AG04449 (cell line): ENCODE measurements around the gene AK4.

ENCODE experiments used
- CTCF ChIA-PET: fragments of 350-600 bp; formaldehyde crosslinking; extraction: SDS; loops from one replicate; lab custom pipeline; 2021; ENCODE audit warnings: antibody characterized with exemption; lab: Yijun Ruan, JAX
- POLR2A ChIA-PET: fragments of 400-600, 350-600 bp; formaldehyde crosslinking; extraction: SDS; loops from one replicate; lab custom pipeline; 2020; ENCODE audit warnings: antibody characterized with exemption, inconsistent platforms; lab: Yijun Ruan, JAX
- DNase-seq: peaks from one replicate; pipeline ENCODE4 v3.0.0-alpha.2; 2010; ENCODE audit warnings: low read depth, low spot score
- H3K4me3 ChIP-seq: 2 replicates; pipeline ENCODE4 v1.5.1; 2011; ENCODE audit warnings: low read depth, mild to moderate bottlenecking, control low read depth, low read length
- CTCF ChIP-seq: IDR thresholded peaks from one replicate; pipeline ENCODE4 v1.5.1; 2011; ENCODE audit warnings: mild to moderate bottlenecking, moderate library complexity, low read length, control low read depth, inconsistent platforms; ENCODE audit not compliant: insufficient read depth; ENCODE audit errors: missing control alignments

AK4 gene

GRCh38 chr1:65172936-65173690 lies 25.1 kb downstream of the AK4 start:
- no peak for TF ChIP-seq CTCF
- no peak for DNase-seq
- ChIA-PET POLR2A (interaction anchor here (0.5 kb wide), 1 partner anchor 13 kb away, joined by 3 read pairs; no protein-coding TSS in a partner anchor), CTCF (no interaction called here)
- no peak overlapping the region for H3K4me3 ChIP-seq

- ChIA-PET CTCF (interaction anchor here (0.9 kb wide), 1 partner anchor 513 kb away, joined by 3 read pairs; no protein-coding TSS in a partner anchor), POLR2A (no interaction called here)
- TF ChIP-seq CTCF, result no peak
- no peak overlapping the region for H3K4me3 ChIP-seq
- DNase-seq, result peak; percentile 90
Observed at GRCh38 chr1:65174585-65174984, 26.6 kb downstream of the AK4 start.

GRCh38 chr1:65175171-65176055 lies 27.4 kb downstream of the AK4 start:
- no peak for DNase-seq
- POLR2A ChIA-PET, result no interaction called here
- no peak for TF ChIP-seq CTCF
- CTCF ChIA-PET, result interaction anchor here (0.9 kb wide), 1 partner anchor 512 kb away, joined by 3 read pairs; no protein-coding TSS in a partner anchor
- H3K4me3 ChIP-seq, result no peak overlapping the region

GRCh38 chr1:65176056-65176450 lies 28.1 kb downstream of the AK4 start:
- TF ChIP-seq CTCF, result no peak
- H3K4me3 ChIP-seq, result no peak overlapping the region
- DNase-seq, result no peak
- ChIA-PET CTCF (no interaction called here), POLR2A (no interaction called here)

GRCh38 chr1:65176591-65176990 lies 28.6 kb downstream of the AK4 start:
- no peak overlapping the region for H3K4me3 ChIP-seq
- TF ChIP-seq CTCF, result no peak
- CTCF ChIA-PET, result interaction anchor here (0.8 to 1.4 kb wide), 2 partner anchors 10 to 116 kb away, joined by 3 to 5 read pairs; no protein-coding TSS in a partner anchor
- POLR2A ChIA-PET, result no interaction called here
- no peak for DNase-seq
